Trophoblast cell (in vitro differentiated cells and primary cell): ENCODE measurements around the gene TP53I13.
A peak's percentile ranks its signal among the peaks of the same experiment; 100 is the strongest.

ENCODE experiments used
- DNase-seq, 2 donors: peaks; one replicate each; pipeline ENCODE4 v3.0.0-alpha.2; 2016
- H2AFZ ChIP-seq: 2 replicates; pipeline ENCODE4 v1.6.1; 2013; ENCODE audit warnings: low read length, moderate library complexity, mild to moderate bottlenecking; ENCODE audit not compliant: insufficient read depth, poor library complexity
- H2AK5ac ChIP-seq: 2 replicates; pipeline ENCODE4 v1.6.1; 2013; ENCODE audit warnings: mild to moderate bottlenecking, low read length
- H2BK120ac ChIP-seq: 2 replicates; pipeline ENCODE4 v1.6.1; 2013; ENCODE audit warnings: low read length, mild to moderate bottlenecking, moderate library complexity; ENCODE audit not compliant: insufficient read depth, poor library complexity
- H2BK12ac ChIP-seq: 2 replicates; pipeline ENCODE4 v1.6.1; 2013; ENCODE audit warnings: mild to moderate bottlenecking, low read length, moderate library complexity
- H2BK5ac ChIP-seq: 2 replicates; pipeline ENCODE4 v1.6.1; 2013; ENCODE audit warnings: low read length, low read depth, moderate library complexity, mild to moderate bottlenecking; ENCODE audit not compliant: poor library complexity
- H3K14ac ChIP-seq: 2 replicates; pipeline ENCODE4 v1.6.1; 2013; ENCODE audit warnings: mild to moderate bottlenecking, low read length
- H3K18ac ChIP-seq: 2 replicates; pipeline ENCODE4 v1.6.1; 2013; ENCODE audit warnings: mild to moderate bottlenecking, low read length
- H3K23ac ChIP-seq: 2 replicates; pipeline ENCODE4 v1.6.1; 2013; ENCODE audit warnings: low read length
- H3K27ac ChIP-seq: 2 replicates; pipeline ENCODE4 v1.5.1; 2013; ENCODE audit warnings: low read depth, mild to moderate bottlenecking, inconsistent platforms, low read length, moderate library complexity
- H3K27me3 ChIP-seq: 2 replicates; pipeline ENCODE4 v1.6.1; 2013; ENCODE audit warnings: inconsistent platforms, mild to moderate bottlenecking, low read length, moderate library complexity; ENCODE audit not compliant: insufficient read depth
- H3K36me3 ChIP-seq, 2 experiments: 1 replicate in 1 of 2; 2 replicates in 1 of 2; pipeline ENCODE4 v1.6.1; 2013; ENCODE audit warnings: low read length in 2 of 2, mild to moderate bottlenecking in 2 of 2, moderate library complexity in 1 of 2; ENCODE audit not compliant: insufficient read depth in 2 of 2, control insufficient read depth in 1 of 2
- H3K4ac ChIP-seq: 2 replicates; pipeline ENCODE4 v1.6.1; 2013; ENCODE audit warnings: low read depth, mild to moderate bottlenecking, low read length, moderate library complexity
- H3K4me1 ChIP-seq, 2 experiments: 1 replicate in 1 of 2; 2 replicates in 1 of 2; pipeline ENCODE4 v1.6.1; 2013; ENCODE audit warnings: low read length in 2 of 2, mild to moderate bottlenecking in 2 of 2, moderate library complexity in 1 of 2; ENCODE audit not compliant: insufficient read depth in 2 of 2, control insufficient read depth in 1 of 2
- H3K4me2 ChIP-seq: 2 replicates; pipeline ENCODE4 v1.6.1; 2013; ENCODE audit warnings: inconsistent platforms, mild to moderate bottlenecking, low read length, moderate library complexity
- H3K4me3 ChIP-seq: 2 replicates; pipeline ENCODE4 v1.5.1; 2013; ENCODE audit warnings: mild to moderate bottlenecking, low read depth, low read length, inconsistent platforms
- H3K79me1 ChIP-seq: one replicate; pipeline ENCODE4 v1.6.1; 2013; ENCODE audit warnings: low read length
- H3K79me2 ChIP-seq: 2 replicates; pipeline ENCODE4 v1.6.1; 2013; ENCODE audit warnings: low read length, mild to moderate bottlenecking; ENCODE audit not compliant: control insufficient read depth, insufficient read depth, poor library complexity
- H3K9ac ChIP-seq: 2 replicates; pipeline ENCODE4 v1.6.1; 2013; ENCODE audit warnings: mild to moderate bottlenecking, low read length
- H3K9me3 ChIP-seq: 2 replicates; pipeline ENCODE4 v1.6.1; 2013; ENCODE audit warnings: low read depth, mild to moderate bottlenecking, control low read depth, inconsistent platforms, low read length; ENCODE audit not compliant: insufficient read depth
- H4K12ac ChIP-seq: 2 replicates; pipeline ENCODE4 v1.6.1; 2013; ENCODE audit warnings: low read depth, mild to moderate bottlenecking, low read length, moderate library complexity
- H4K8ac ChIP-seq: 2 replicates; pipeline ENCODE4 v1.6.1; 2013; ENCODE audit warnings: low read depth, mild to moderate bottlenecking, low read length, moderate library complexity
- H4K91ac ChIP-seq: one replicate; pipeline ENCODE4 v1.6.1; 2013; ENCODE audit warnings: low read depth, mild to moderate bottlenecking, low read length, moderate library complexity
- WGBS: extraction: QIAGEN DNeasy Blood & Tissue Kit; methylation state at CpG from one replicate; pipeline ENCODE4 v1.1.7; 2013; ENCODE audit warnings: missing lambda C conversion rate; ENCODE audit not compliant: insufficient read length, insufficient coverage; ENCODE audit errors: extremely low coverage; 5-methylcytosine and 5-hydroxymethylcytosine counted together

The TP53I13 gene

GRCh38 chr17:29563816-29564215 lies 4.7 kb upstream of the TP53I13 start:
- H4K12ac ChIP-seq, result no peak overlapping the region
- no peak overlapping the region for H2BK120ac ChIP-seq
- peaks cover 11% of the 10 kb centered on the region for H3K27me3 ChIP-seq
- no peak overlapping the region for H3K27ac ChIP-seq
- H3K14ac ChIP-seq, result no peak overlapping the region
- no peak overlapping the region for H3K4ac ChIP-seq
- peaks cover 4% of the 10 kb centered on the region for H3K79me2 ChIP-seq
- no peak overlapping the region for H2AFZ ChIP-seq
- H3K4me1 ChIP-seq, result peaks cover 11 to 15% of the 10 kb centered on the region in 2 experiments
- H3K18ac ChIP-seq, result no peak overlapping the region
- no peak overlapping the region for H3K4me3 ChIP-seq
- no peak for DNase-seq
- peaks cover 8% of the 10 kb centered on the region for H3K79me1 ChIP-seq
- H2BK12ac ChIP-seq, result no peak overlapping the region
- no peak overlapping the region for H4K91ac ChIP-seq
- H2AK5ac ChIP-seq, result no peak overlapping the region
- no CpG with 5 or more reads among the region's 3 CpGs for WGBS
- peaks cover 3% of the 10 kb centered on the region for H3K9me3 ChIP-seq
- H3K36me3 ChIP-seq, result no peaks in the 10 kb centered on the region
- H3K23ac ChIP-seq, result no peak overlapping the region
- no peak overlapping the region for H2BK5ac ChIP-seq
- no peak overlapping the region for H4K8ac ChIP-seq
- no peak overlapping the region for H3K9ac ChIP-seq
- H3K4me2 ChIP-seq, result no peak overlapping the region

- Histone ChIP-seq H3K9me3 (peaks cover 3% of the 10 kb centered on the region), H3K4me1 (peaks cover 18 to 27% of the 10 kb centered on the region in 2 experiments)
- no CpG with 5 or more reads among the region's 55 CpGs for WGBS
Observed at GRCh38 chr17:29565643-29566472, 2.6 kb upstream of the TP53I13 start.

GRCh38 chr17:29566473-29567303 lies 1.8 kb upstream of the TP53I13 start, which contains the start of gene ABHD15:
Gene ABHD15, minus strand, starts transcription at chr17:29567037. Its CDS starts 71 bp downstream, at chr17:29566966.
- Histone ChIP-seq H3K79me1 (peaks cover 11% of the 10 kb centered on the region), H2BK5ac (no peak within 1 kb of the TSS), H3K23ac (no peak within 1 kb of the TSS), H3K9me3 (peaks cover 4% of the 10 kb centered on the region), H3K4ac (no peak within 1 kb of the TSS), H3K9ac (no peak within 1 kb of the TSS), H3K27me3 (peaks cover 11% of the 10 kb centered on the region), H3K14ac (peak within 1 kb of the TSS; percentile 46), H2BK12ac (no peak within 1 kb of the TSS), H2BK120ac (no peak within 1 kb of the TSS), H3K27ac (no peak within 1 kb of the TSS), H2AK5ac (no peak within 1 kb of the TSS), H3K4me3 (peak within 1 kb of the TSS; percentile 71), H4K8ac (peak within 1 kb of the TSS; percentile 61), H3K79me2 (peaks cover 7% of the 10 kb centered on the region), H4K12ac (peak within 1 kb of the TSS; percentile 40), H3K4me2 (peak within 1 kb of the TSS; percentile 97), H3K18ac (peak within 1 kb of the TSS; percentile 64), H2AFZ (peak within 1 kb of the TSS; percentile 56), H3K36me3 (peaks cover 2 to 5% of the 10 kb centered on the region in 2 experiments), H4K91ac (no peak within 1 kb of the TSS), H3K4me1 (peaks cover 18 to 27% of the 10 kb centered on the region in 2 experiments)
- peak; percentile 70 to 80 for DNase-seq
- WGBS, result no CpG with 5 or more reads among the region's 94 CpGs

More at GRCh38 chr17:29565643-29566472, 2.6 kb upstream of the TP53I13 start:
- Histone ChIP-seq H3K4me3 (peak overlapping the region; percentile 18), H2AFZ (peak overlapping the region; percentile 50), H3K79me1 (peaks cover 11% of the 10 kb centered on the region), H4K91ac (no peak overlapping the region), H3K23ac (no peak overlapping the region), H3K9ac (no peak overlapping the region), H3K14ac (no peak overlapping the region), H3K79me2 (peaks cover 7% of the 10 kb centered on the region), H3K36me3 (no peaks in the 10 kb centered on the region), H3K4me2 (peak overlapping the region; percentile 97), H2BK120ac (no peak overlapping the region), H3K27me3 (peaks cover 11% of the 10 kb centered on the region), H2AK5ac (no peak overlapping the region), H2BK12ac (no peak overlapping the region), H3K27ac (no peak overlapping the region), H4K12ac (no peak overlapping the region), H3K4ac (no peak overlapping the region), H4K8ac (no peak overlapping the region), H3K18ac (no peak overlapping the region), H2BK5ac (no peak overlapping the region)
- peak; percentile 66 to 74 for DNase-seq

GRCh38 chr17:29567304-29567553 lies 1.3 kb upstream of the TP53I13 start:
- no peak overlapping the region for H3K27ac ChIP-seq
- H3K4ac ChIP-seq, result no peak overlapping the region
- H3K18ac ChIP-seq, result peak overlapping the region; percentile 36
- H4K8ac ChIP-seq, result peak overlapping the region; percentile 61
- H2AFZ ChIP-seq, result peak overlapping the region; percentile 56
- no peak overlapping the region for H2AK5ac ChIP-seq
- H3K4me2 ChIP-seq, result peak overlapping the region; percentile 97
- H4K91ac ChIP-seq, result no peak overlapping the region
- peaks cover 11% of the 10 kb centered on the region for H3K79me1 ChIP-seq
- H4K12ac ChIP-seq, result no peak overlapping the region
- no peak overlapping the region for H2BK12ac ChIP-seq
- H3K9ac ChIP-seq, result no peak overlapping the region
- peaks cover 18 to 27% of the 10 kb centered on the region in 2 experiments for H3K4me1 ChIP-seq
- no peak overlapping the region for H2BK120ac ChIP-seq
- peaks cover 7% of the 10 kb centered on the region for H3K79me2 ChIP-seq
- no CpG with 5 or more reads among the region's 27 CpGs for WGBS
- peak overlapping the region; percentile 71 for H3K4me3 ChIP-seq
- peaks cover 7 to 8% of the 10 kb centered on the region in 2 experiments for H3K36me3 ChIP-seq
- H2BK5ac ChIP-seq, result no peak overlapping the region
- H3K9me3 ChIP-seq, result peaks cover 5% of the 10 kb centered on the region
- H3K23ac ChIP-seq, result no peak overlapping the region
- H3K14ac ChIP-seq, result no peak overlapping the region
- no peak for DNase-seq
- H3K27me3 ChIP-seq, result peaks cover 11% of the 10 kb centered on the region
